Skeletal muscle tissue (tissue), 5 donors: ENCODE data around the gene TPST2. TPM values are rescaled to one million over a fixed set of nuclear protein-coding genes. Genes with fewer than 3 reads are reported as not detected.

Source experiments
- H3K27ac ChIP-seq: one replicate; pipeline ENCODE4 v1.7.0; 2013; ENCODE audit warnings: mild to moderate bottlenecking, low read depth, low read length, inconsistent platforms
- H3K27me3 ChIP-seq, 3 donors: one replicate each; pipeline ENCODE4 v1.7.0; 2013; ENCODE audit warnings: low read length in 3 of 3; ENCODE audit not compliant: control insufficient read depth in 3 of 3, insufficient read depth in 3 of 3
- H3K36me3 ChIP-seq, 3 donors: one replicate each; pipeline ENCODE4 v1.7.0; 2013; ENCODE audit warnings: low read length in 3 of 3; ENCODE audit not compliant: control insufficient read depth in 3 of 3, insufficient read depth in 3 of 3
- H3K4me1 ChIP-seq, 3 donors: one replicate each; pipeline ENCODE4 v1.7.0; 2013; ENCODE audit warnings: low read length in 3 of 3, mild to moderate bottlenecking in 3 of 3; ENCODE audit not compliant: control insufficient read depth in 3 of 3, insufficient read depth in 3 of 3
- H3K4me3 ChIP-seq, 3 donors: one replicate each; pipeline ENCODE4 v1.7.0; 2013; ENCODE audit warnings: low read length in 3 of 3
- H3K9ac ChIP-seq, 3 donors: one replicate each; pipeline ENCODE4 v1.7.0; 2013; ENCODE audit warnings: low read length in 3 of 3, mild to moderate bottlenecking in 3 of 3, moderate library complexity in 2 of 3, low read depth in 1 of 3
- H3K9me3 ChIP-seq, 3 donors: one replicate each; pipeline ENCODE4 v1.7.0; 2013; ENCODE audit warnings: low read length in 3 of 3; ENCODE audit not compliant: control insufficient read depth in 3 of 3
- small RNA-seq: library from RNA; depleted of rRNA; stranded (forward); fragments of <200 nt; gene quantifications from one replicate; pipeline ENCODE3, GENCODE V24; 2014
- total RNA-seq: library from RNA; depleted of rRNA; stranded (reverse); fragments of >200 nt; gene quantifications from one replicate; pipeline ENCODE4 v1.2.3, GENCODE V29; 2014
- donor health status: Osteomylitis.

TPST2 gene
- total RNA-seq, 1 donor from 2014 or later = 6.8 TPM

DNA sequence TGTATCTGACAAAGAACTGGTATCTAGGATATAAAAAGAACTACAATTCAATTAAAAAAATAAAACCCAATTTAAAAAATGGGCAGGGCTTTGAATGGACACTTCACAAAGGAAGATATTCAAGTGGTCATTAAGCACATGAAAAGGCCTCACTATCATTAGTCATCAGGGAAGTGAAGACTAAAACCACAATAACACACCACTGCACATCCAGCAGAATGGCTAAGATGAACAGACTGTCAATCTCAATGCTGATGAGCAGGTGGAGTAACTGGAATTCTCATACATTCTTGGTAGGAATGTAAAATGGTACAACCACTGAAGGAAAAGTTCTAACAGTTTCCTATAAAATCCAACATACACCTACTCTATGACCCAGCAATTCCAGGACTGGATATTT is 115.2 kb downstream of the TPST2 start:
- H3K27ac ChIP-seq = no peak overlapping the region
- H3K36me3 ChIP-seq = peaks cover 36 to 66% (median 59%) of the 10 kb centered on the region in 3 donors
- H3K27me3 ChIP-seq = no peaks in the 10 kb centered on the region

More for the DNA sequence above, 115.2 kb downstream of the TPST2 start:
- no peak overlapping the region for H3K9ac ChIP-seq
- H3K4me1 ChIP-seq = peaks cover 7 to 24% (median 12%) of the 10 kb centered on the region in 3 donors
- H3K4me3 ChIP-seq = no peak overlapping the region
- no peaks in the 10 kb centered on the region for H3K9me3 ChIP-seq

Small RNAs within 50 kb of the gene (small RNA-seq; reads per million reads assigned to genes)
- not detected for gene MIR548J

Other genes starting within 250 kb of the TPST2 start
- 1.0 TPM for gene ASPHD2, start 160.9 kb downstream of the TPST2 start, total RNA-seq
- 20.9 TPM for gene HPS4, start 106.3 kb downstream of the TPST2 start, total RNA-seq
- 8.9 TPM for gene SRRD, start 106.3 kb downstream of the TPST2 start, total RNA-seq
- 30.3 TPM for gene TFIP11, start 77.7 kb downstream of the TPST2 start, total RNA-seq
- 1.0 TPM for gene CRYBB1, start 27.9 kb upstream of the TPST2 start, total RNA-seq
- not detected for gene CRYBA4, start 31.8 kb upstream of the TPST2 start, total RNA-seq
- 0.52 TPM for gene MIAT, start 67.5 kb upstream of the TPST2 start, total RNA-seq